Sigmoid colon (tissue), 4 donors: ENCODE data around the gene BAHCC1.

Experiments
- CTCF ChIP-seq, 4 experiments: fragments of 450-650 bp in 3 of 4; fragments of 200-600 bp in 1 of 4; IDR thresholded peaks; one replicate each; pipeline ENCODE4 v1.5.1; 2016 to 2019; ENCODE audit warnings: antibody characterized with exemption in 4 of 4, mild to moderate bottlenecking in 3 of 4, moderate library complexity in 2 of 4
- EP300 ChIP-seq, 4 donors: sonication (generic); formaldehyde crosslinking; IDR thresholded peaks; one replicate each; pipeline ENCODE4 v1.6.1; 2017; ENCODE audit warnings: antibody characterized with exemption in 4 of 4
- POLR2A ChIP-seq, 2 donors: fragments of 450-650 bp; IDR thresholded peaks; one replicate each; pipeline ENCODE4 v1.6.1; 2016; ENCODE audit warnings: antibody characterized with exemption in 2 of 2, mild to moderate bottlenecking in 2 of 2, moderate library complexity in 2 of 2

- TF ChIP-seq CTCF (IDR thresholded peaks at IDR 0.05) (no peak), POLR2A (IDR thresholded peaks at IDR 0.05) (no peak), EP300 (IDR thresholded peaks at IDR 0.05) (no peak)
Measured at GRCh38 chr17:81400996-81401722, 5.9 kb downstream of the BAHCC1 start.
